GM18511 (cell line): Measurements from ENCODE around the gene NUP43.
"Not testable (repeated sequence)": the region's sequence is repeated elsewhere in the genome, so short reads cannot be mapped to it uniquely, and the experiment has no call there.

ENCODE experiments used
- ATAC-seq: cut with Tn5 transposase; IDR thresholded peaks from one replicate; pipeline ENCODE4 v1.9.1; 2021; ENCODE audit warnings: mild to moderate bottlenecking, moderate library complexity; ENCODE audit not compliant: unreplicated experiment

Gene NUP43

GRCh38 chr6:149696901-149697300 is 49.4 kb downstream of the NUP43 start:
- ATAC-seq = no peak

GRCh38 chr6:149694921-149695320 is 51.4 kb downstream of the NUP43 start:
- no peak for ATAC-seq

GRCh38 chr6:149691201-149691600 is 55.1 kb downstream of the NUP43 start:
- no peak for ATAC-seq

- ATAC-seq = no peak
Observed at GRCh38 chr6:149686230-149686629, 60.1 kb downstream of the NUP43 start.

GRCh38 chr6:149683256-149683859 is 63.0 kb downstream of the NUP43 start:
- no peak for ATAC-seq

GRCh38 chr6:149681845-149682244 is 64.5 kb downstream of the NUP43 start:
- ATAC-seq = not testable (repeated sequence)

GRCh38 chr6:149681209-149681608 is 65.1 kb downstream of the NUP43 start:
- ATAC-seq = no peak

- peak; percentile 60 for ATAC-seq
Observed at GRCh38 chr6:149680503-149680902, 65.8 kb downstream of the NUP43 start.
